ENCODE results near the gene ACAT2.
"Not testable (repeated sequence)": the region's sequence is repeated elsewhere in the genome, so short reads cannot be mapped to it uniquely, and the experiment has no call there.

ACAT2 gene

GRCh38 chr6:159761873-159762680 is at the start of gene ACAT2:
ACAT2 (plus strand) TSS chr6:159762045; CDS start chr6:159762088, 43 bp downstream.
- peak; percentile 84 to 92 (median 90) for DNase-seq (ENCODE audit: low read depth in 2 of 3, low spot score in 1 of 3)

DNA sequence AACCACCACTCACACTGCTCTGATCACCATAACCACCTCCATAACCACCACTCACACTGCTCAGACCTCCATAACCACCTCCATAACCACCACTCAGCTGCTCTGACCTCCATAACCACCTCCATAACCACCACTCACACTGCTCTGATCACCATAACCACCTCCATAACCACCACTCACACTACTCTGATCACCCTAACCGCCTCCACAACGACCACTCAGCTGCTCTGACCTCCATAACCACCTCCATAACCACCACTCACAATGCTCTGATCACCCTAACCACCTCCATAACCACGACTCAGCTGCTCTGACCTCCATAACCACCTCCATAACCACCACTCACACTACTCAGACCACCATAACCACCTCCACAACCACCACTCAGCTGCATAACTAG is 49.5 kb upstream of the ACAT2 start:
- not testable (repeated sequence) for DNase-seq (ENCODE audit: low read depth in 2 of 3, low spot score in 1 of 3)

GRCh38 chr6:159713984-159714383 is 47.9 kb upstream of the ACAT2 start:
- DNase-seq (ENCODE audit: low read depth in 2 of 3, low spot score in 1 of 3): no peak

DNA sequence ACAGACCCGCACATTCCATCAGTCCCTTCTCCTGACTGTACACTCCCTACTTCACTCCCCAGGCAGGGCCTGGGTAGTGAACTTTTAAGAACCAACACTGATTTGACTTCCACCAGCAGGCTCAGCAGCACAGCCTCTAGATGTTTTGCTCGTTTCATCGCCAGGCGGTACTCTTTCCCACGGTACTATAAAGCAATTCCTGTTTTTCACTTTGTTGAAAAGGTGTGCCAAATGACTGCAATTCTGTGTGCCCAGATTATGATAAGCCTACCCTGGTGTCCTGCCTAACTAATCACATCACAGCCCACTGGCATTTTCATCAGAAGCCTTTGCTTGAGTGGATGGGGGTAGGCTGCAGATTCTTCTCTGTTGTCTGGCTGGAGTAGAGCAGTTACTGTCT is 47.4 kb upstream of the ACAT2 start:
- DNase-seq (ENCODE audit: low read depth in 2 of 3, low spot score in 1 of 3): no peak

DNA sequence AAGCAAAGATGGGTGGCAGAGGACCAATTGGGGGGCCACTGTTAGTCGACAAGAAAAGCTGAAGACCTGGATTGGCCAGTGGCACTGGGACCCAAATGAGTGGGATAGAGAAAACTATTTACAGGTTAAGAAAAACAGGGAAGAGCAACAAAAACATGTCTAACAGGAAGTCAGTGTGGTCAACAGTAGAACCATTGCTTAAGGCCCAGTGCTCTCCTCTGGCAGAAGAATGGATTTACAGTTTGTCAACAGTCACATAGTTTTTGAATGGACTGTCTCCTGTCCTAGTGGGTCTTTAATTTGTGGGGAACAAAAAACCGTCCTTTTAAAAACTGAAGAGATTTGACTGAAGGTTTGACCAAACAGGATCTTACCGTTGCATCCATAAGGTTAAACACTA is 46.7 kb upstream of the ACAT2 start:
- DNase-seq (ENCODE audit: low read depth in 2 of 3, low spot score in 1 of 3): no peak

- no peak for DNase-seq (ENCODE audit: low read depth in 2 of 3, low spot score in 1 of 3)
Observed at GRCh38 chr6:159715605-159716004, 46.2 kb upstream of the ACAT2 start.

GRCh38 chr6:159716247-159717096 is 45.4 kb upstream of the ACAT2 start:
- no peak for DNase-seq (ENCODE audit: low read depth in 2 of 3, low spot score in 1 of 3)

DNA sequence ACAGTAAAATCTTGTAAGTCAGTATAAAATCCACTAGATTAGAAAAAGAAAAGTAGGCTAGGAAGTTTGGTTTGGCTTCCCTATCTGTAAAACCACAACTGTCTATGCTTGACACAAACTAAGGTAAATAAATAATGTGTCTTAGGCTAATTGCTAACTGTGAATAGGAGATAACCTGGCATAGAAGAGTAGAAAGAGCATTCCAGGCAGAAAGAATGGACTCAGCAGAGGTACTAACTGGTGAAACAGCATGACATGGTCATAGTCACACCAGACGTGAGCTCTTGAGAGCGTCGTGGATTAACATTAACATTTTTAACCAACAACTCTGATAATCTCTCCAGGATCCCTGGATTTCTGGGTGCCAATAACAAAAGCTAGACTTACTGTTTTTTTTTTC is 43.2 kb upstream of the ACAT2 start:
- no peak for DNase-seq (ENCODE audit: low read depth in 2 of 3, low spot score in 1 of 3)

DNA sequence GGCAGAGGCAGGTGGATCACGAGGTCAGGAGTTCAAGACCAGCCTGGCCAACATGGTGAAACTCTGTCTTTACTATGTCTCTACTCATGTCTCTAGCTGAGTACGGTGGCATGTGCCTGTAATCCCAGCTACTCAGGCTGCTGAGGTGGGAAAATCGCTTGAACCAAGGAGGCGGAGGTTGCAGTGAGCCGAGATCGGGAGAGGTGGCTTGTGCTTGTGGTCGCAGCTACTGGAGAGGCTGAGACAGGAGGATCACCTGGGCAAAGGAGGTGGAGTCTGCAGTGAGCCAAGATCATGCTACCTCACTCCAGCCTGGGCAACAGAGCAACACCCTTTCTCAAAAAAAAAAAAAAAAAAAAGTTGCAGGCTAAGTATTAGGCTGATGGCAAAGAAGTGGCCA is 42.6 kb upstream of the ACAT2 start:
- DNase-seq (ENCODE audit: low read depth in 2 of 3, low spot score in 1 of 3): no peak

DNA sequence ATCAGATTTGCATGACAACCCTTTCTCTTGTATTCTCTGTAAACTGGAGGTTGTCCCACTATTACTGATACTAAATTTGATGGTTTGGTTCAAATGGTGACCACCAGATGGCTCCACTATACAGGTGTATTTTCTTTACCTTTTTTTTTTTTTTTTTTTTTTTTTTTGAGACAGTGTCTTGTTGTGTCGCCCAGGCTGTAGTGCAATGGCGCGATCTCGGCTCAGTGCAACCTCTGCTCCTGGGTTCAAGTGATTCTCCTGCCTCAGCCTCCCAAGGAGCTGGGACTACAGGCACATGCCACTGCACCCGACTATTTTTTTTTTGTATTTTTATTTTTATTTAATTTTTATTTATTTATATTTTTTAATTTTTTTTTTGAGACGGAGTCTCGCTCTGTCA is 41.1 kb upstream of the ACAT2 start:
- DNase-seq (ENCODE audit: low read depth in 2 of 3, low spot score in 1 of 3): no peak

DNA sequence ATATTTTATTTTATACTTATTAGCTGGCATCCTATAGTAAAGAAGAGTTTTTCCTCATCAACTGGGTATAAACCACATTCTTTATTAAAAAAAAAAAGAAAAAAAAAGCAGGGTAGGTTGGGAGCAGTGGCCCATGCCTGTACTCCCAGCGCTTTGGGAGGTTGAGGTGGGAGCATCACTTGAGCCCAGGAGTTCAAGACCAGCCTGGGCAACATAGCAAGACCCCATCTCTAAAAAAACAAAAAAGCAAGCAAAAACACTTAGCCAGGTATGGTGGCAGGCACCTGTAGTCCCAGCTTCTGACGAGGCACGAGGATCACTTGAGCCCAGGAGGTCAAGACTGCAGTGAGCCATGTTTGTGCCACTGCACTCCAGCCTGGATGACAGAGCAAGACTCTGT is 39.9 kb upstream of the ACAT2 start:
- DNase-seq (ENCODE audit: low read depth in 2 of 3, low spot score in 1 of 3): not testable (repeated sequence)

DNA sequence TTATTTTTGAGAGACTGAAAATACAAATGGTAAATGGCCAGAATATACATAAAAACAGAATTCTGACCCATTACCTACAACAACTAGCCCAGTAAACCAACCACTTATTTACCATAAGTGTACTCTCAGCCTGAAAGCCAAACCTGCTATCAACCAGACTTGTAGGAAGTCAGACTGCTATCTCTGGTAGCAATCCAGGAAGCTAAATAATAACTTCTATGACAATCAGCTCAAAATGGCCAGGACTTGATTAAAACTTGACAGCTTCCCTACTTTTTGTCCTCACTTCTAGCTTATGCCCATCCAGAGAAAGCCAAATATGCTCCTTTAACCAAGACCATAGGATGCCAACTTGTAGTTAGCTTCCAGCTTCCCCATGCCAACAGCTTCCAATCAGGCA is 39.2 kb upstream of the ACAT2 start:
- no peak for DNase-seq (ENCODE audit: low read depth in 2 of 3, low spot score in 1 of 3)

DNA sequence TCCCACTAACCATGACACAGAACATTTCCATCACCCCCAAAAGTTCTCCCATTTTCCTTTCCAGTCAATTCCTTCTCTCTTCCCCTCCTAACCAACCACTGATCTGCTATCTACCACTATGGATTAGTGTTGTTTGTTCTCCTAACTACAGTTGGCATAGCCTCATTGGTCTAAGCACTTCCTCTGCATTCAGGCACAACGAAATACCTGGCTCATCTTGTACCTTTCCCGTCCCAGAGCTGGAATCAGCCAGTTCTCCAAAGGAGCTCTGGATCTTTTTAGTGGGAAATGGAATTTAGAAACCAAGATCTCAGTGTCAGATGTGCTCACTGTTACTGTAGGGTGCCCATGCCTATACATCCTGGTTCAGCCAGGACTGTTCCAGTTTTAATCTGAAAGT is 38.6 kb upstream of the ACAT2 start:
- DNase-seq (ENCODE audit: low read depth in 2 of 3, low spot score in 1 of 3): no peak

DNA sequence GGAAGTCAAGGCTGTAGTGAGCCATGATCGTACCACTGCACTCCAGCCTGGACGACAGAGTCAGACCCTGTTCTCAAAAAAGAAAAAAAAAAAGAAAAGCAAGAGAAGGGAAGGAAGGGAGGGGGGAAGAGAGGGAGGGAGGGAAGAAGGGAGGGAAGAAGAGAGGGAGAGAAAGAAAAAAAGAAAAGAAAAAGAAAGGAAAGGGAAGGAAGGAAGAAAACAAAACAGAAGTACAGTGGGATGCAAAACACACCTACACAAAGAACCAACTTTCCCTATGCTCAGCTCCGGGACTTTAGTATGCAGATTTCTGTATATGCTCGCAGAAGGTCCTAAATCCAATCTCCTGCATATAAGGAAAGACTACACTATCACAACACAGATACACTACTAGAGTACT is 37.1 kb upstream of the ACAT2 start:
- no peak for DNase-seq (ENCODE audit: low read depth in 2 of 3, low spot score in 1 of 3)

DNA sequence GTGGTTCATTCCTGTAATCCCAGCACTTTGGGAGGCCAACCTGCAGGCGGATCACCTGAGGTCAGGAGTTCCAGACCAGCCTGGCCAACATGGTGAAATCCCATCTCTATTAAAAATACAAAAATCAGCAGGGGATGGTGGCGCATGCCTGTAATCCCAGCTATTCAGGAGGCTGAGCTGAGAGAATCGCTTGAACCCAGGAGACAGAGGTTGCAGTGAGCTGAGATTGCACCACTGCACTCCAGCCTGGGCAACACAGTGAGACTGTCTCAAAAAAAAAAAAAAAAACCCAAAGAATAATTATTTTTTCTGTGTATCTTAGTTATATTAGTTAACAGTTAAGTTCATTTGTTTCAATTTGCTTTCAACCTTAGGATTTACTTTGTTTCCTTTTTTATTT is 36.6 kb upstream of the ACAT2 start:
- DNase-seq (ENCODE audit: low read depth in 2 of 3, low spot score in 1 of 3): not testable (repeated sequence)

DNA sequence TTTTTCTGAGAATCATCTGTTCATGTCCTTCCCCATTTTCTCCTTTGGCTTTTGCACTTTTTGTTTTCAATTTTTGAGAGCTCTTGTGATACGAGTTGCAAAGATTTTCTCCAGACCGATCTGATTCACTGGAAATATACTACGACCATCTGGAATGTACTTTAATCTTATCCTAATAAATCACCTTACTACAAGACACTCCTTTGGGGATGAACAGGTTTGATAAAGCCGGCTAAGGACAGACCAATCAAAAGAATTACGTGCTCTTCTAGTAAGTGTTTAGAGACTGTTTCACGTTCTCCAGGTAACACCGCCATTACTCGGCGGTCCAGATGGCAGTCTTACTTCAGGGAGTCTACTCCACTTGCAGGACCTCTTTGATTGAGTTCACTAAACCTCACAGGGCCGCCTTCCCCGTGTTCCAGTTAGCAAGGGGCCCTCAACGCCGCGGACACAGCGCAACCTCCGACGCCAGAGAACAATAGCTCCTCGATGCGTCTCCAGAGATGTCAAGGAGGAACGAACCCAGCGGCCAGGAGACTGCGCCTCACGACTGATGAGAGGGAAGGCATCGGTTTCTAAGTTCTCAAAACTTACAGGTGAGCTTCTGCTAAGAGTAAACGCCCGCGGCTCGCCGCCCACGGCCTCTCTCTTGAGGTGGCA is 35.5 kb upstream of the ACAT2 start:
- DNase-seq (ENCODE audit: low read depth in 2 of 3, low spot score in 1 of 3): no peak

DNA sequence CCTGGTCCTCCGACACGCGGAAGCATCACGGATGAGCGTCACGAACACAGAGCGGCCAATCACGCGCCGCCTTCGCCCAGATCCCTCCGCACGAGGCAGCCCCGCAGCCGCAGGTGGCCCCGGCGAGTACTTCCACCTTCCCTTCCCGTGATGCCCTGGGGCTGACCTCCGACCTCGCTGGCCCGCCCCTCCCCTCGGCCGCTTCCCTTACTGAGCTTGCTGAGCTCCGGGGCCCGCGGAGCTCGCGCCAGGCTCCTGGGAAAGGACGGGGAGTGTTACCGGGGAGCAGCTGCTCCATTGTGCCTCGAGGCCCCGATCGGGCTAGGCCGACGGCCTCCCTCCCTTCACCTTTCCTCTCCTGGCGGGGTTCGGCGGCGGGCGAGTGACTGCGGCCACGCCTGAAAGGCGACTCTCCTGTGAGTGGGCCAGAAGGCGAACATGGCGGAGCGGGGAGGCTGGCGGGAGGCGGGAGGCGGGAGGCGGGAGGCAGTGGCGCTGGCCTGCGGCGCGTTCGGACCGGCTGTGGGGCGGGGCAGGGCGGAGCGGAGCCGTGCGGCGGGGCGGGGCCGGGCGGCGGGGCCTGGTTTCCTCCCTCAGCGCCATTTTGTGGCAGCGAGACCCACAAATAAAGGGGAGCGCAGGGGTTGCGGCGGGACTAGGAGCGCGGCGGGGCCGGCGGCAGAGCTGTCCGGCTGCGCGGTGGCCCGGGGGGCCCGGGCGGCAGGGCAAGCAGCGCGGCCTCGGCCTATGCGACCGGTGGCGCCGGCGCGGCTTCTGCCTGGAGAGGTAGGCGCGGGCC is 34.7 kb upstream of the ACAT2 start, which contains the start of gene WTAP:
TSS of gene WTAP (plus strand) at position 589 of the 799 bp plus-strand sequence. CDS start 8,760 bp downstream, outside the sequence.
- DNase-seq (ENCODE audit: low read depth in 2 of 3, low spot score in 1 of 3): peak; percentile 91 to 96 (median 96)

DNA sequence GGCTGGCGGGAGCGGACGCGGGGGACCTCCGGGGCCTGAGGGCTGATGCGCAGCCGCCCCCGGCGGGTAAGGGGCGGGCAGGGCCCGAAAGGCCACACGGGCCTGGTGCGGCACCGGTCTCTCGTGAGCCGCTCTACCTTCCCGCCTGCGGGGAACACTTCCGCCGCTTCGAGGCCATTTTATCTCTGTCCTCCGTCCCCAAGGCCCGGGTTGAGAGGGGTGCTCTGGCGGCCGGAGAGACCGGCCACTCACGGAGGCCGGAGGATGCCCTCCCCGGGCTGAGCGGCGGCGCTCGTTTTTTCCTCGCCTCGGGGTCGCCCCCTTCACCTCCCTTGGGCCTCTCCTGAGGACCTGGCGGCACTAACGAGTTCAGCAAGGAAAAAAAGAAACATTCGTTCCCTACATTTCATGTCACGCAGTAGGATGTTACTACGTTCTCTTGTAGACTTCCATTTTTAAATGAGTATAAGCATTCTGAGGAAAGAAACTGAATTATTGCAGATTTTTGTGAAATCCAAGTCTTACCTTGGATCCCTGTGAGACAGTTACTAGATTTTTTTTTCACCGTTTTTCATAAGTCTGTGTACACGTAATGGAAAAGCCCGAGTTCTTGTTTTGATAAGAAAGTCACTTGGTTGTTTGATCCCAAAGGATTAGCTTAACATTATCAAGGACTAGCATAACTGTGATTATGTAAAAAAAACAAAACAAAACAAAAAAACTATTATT is 34.0 kb upstream of the ACAT2 start:
- DNase-seq (ENCODE audit: low read depth in 2 of 3, low spot score in 1 of 3): peak in 1 of 3 donors; percentile 16

DNA sequence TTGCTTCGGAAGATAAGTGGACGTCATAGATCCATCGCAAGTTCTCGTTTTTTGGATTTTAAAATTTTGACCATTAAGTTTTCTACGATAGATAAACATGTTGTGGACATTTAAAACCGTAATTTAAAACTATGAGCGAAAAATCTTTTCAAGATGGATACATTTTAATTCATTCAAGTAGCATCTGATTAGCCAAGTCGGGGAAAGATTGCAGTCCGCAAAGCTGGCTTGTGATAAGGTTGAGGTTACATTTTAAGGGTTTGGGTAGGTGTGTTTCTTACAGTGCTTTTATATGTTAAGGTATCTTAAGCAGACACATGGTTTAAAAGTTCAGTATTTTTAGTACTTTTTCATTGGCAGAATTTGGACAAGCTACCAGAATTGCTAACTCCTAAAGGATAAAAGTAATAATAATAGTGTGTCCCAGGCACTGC is 33.3 kb upstream of the ACAT2 start:
- DNase-seq (ENCODE audit: low read depth in 2 of 3, low spot score in 1 of 3): no peak
